HG02970 (cell line): ENCODE measurements around the gene ZNF425.
A peak's percentile ranks its signal among the peaks of the same experiment; 100 is the strongest.
"Not testable (repeated sequence)": the region's sequence is repeated elsewhere in the genome, so short reads cannot be mapped to it uniquely, and the experiment has no call there.

Experiments used
- ATAC-seq: cut with Tn5 transposase; IDR thresholded peaks from one replicate; pipeline ENCODE4 v1.9.1; 2021; ENCODE audit warnings: mild to moderate bottlenecking, moderate library complexity, moderate number of reproducible peaks; ENCODE audit not compliant: unreplicated experiment, low FRiP score

ZNF425 gene

DNA sequence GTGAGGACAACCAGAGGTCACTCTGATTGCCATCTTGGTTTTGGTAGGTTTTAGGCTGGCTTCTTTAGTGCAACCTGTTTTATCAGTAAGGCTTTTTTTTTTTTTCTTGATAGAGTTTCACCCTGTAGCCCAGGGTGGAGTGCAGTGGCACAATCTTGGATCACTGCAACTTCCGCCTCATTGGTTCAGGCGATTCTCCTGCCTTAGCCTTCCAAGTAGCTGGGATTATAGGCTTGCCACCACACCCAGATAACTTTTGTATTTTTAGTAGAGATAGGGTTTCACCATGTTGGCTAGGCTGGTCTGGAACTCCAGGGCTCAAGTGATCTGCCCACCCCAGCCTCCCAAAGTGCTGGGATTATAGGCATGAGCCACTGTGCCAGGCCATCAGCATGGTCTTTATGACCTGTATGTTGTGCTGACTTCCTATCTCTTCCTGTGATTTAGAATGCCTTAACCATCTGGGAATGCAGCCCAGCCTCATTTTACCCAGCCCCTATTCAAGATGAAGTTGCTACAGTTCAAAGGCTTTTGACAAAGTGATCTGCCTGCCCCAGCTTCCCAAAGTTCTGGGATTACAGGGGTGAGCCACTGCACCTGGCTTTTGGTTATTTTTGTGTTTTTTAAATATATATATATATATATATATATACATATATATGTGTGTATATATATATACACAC lies 7.0 kb upstream of the ZNF425 start:
- ATAC-seq: no peak

DNA sequence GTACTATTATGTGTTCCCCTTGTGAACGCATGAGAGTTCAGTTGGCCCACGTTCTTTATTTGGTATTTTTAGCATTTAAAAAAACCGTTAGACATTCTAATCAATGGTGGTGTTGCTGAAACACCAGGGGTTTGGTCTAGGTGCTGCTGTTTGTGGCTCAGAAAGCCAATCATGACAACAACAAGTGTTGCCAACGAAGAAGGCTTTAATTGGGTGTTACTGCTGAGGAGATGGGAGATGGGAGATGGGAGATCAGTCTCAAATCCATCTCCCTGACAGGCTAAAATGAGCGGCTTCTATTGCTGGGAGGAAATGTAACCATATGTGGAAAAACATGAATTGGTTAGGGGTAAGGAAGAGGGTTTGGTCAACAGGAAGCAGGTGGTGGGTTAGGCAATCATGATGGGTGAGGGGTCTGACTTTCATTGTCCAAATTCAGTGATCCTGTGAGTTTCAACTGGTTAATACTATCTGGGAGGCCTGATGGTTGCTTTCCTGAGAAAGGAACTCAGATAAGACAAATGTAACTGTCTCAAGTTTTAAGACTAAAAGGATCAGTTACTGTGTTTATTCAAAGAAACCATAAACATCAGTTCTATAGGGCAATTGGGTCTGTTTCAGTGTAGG lies 4.6 kb upstream of the ZNF425 start:
- no peak for ATAC-seq

DNA sequence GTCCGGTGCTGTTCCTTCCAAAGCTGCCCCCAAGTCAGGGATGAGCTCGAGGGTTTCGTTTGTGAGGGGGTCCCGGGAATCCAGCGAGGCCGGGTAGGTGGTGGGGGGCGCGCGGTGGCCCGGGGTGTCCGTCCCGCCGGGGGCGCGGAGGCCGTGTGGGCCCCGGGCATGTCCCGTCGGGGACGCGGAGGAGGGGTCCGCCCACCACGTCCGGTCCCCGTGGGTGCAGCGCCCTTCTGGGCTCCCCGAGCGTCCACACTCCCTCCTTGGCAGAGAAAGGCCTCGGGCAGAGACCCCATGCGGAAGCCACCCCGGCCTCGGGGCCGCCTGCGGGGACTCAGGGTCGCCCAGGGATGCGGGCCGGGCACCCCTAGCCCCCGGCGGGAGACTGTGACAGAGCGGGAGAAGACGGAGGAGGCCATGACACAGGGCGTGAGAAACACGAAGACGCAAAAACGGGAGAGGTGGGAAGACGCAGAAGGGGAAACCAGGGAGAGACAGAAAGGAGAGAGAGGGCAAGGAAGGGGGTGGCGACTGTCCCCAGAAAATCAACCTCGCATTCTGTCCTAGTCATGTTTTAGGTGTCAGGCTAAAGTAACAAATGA lies 640 bp upstream of the ZNF425 start:
- peak; percentile 49 for ATAC-seq

DNA sequence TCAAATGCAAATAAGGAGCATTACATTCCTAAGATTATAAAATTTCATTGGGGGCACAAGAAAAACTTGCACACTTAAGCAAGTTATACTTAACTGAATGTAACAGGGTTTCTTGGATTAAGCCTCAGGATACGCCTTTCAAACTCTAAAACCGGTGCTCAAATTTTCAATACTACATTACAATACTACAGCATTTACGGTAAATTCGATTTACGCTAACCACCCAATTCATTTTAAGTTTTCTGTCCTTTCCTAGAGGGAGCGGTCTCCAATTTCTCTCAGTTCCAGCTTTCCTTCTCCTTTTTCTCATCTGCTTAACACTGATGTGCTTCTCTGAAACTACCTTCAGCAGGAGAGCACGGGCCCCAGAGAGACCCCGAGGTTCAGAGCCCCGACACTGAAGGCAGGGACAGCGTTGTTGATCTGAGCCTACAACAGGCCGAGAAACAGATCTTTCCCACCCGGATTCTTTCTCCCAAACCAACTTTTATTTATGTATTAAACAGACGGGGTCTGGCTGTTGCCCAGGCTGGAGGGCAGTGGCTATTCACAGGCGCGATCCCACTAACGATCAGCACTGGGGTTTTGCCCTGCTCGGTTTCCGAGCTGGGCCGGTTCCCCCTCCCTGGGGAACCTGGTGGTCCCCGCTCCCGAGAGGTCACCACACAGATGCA lies 798 bp downstream of the ZNF425 start:
- ATAC-seq: no peak

DNA sequence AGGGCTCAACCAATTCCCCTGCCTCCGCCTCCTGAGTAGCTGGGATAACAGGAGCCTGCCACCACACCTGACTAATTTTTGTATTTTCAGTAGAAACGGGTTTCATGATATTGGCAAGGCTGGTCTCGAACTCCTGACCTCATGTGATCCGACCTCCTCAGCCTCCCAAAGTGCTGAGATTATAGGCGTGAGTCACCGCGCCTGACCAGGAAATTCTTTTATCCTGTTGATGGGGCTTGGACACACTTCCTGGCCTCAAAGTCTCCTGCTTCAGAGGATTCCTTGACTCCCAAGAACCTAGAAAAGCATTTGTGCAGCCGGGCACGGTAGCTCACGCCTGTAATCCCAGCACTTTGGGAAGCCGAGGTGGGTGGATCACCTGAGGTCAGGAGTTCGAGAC lies 16.2 kb downstream of the ZNF425 start:
- no peak for ATAC-seq

DNA sequence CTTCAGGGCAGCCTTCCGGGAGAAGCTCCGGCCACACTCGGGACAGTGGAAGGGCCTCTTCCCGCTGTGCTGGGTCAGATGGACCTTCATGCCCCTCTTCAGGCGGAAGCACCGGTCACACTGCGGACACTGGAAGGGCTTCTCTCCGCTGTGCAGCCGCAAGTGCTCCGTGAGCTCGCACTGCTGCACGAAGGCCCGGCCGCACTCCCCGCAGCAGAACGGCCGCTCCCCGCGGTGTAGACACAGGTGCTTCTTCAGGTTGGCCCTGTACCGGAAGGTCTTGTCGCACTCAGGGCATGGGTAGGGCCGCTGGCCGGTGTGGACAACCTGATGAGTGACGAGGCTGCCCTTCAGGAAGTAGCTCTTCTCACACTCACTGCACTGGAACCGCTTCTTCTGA lies 21.4 kb downstream of the ZNF425 start:
- no peak for ATAC-seq

DNA sequence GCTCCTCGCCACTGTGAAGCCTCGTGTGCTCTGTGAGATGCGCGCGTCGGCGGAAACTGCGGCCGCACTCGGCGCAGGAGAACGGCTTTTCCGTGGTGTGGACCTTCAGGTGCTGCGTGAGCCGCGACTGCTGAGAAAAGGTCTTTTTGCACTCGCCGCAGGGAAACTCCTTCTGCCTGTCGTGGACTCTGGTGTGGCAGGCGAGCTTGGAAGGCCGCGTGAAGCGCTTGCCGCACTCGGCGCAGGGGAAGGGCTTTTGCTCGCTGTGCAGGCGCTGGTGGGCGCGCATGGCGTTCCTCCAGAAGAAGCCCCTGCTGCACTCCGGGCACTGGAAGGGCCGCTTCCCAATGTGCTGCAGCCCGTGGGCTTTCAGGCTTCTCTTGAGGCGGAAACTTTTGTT lies 21.9 kb downstream of the ZNF425 start:
- no peak for ATAC-seq

DNA sequence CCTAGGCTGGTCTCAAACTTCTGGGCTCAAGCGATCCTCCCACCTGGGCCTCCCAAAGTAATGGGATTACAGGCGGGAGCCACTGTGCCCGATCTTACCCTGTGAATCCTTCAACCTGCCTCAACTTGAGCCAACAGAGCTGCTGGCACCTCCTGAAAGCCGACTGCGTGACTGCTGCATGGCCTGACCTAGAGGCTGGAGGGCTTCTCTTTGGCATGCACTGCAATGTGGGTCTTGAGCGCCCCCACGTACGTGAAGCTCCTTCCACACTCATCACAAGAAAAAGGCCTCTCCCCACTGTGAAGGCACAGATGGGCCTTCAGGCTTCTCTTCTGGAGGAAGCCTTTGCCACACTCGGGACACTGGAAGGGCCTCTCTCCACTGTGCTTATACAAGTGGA lies 22.7 kb downstream of the ZNF425 start:
- ATAC-seq: no peak

DNA sequence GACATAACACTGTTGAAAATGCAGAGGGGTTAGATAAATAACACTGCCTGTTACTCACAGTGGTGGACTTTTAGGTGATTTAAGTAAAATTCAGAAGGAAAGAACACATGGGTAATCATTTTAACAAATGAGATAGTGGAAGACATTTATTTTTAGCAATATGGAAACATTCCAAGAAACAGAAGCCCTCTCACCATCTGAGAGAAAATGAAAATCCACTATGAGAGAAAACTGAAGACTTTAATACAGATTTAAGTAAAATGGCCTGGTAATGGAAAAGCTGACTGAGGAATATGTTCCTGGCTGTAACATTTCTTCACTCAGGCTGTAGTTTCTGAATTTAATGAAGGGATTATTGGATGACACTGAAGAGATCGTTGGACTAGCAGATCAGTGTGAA lies 23.5 kb downstream of the ZNF425 start:
- ATAC-seq: no peak

DNA sequence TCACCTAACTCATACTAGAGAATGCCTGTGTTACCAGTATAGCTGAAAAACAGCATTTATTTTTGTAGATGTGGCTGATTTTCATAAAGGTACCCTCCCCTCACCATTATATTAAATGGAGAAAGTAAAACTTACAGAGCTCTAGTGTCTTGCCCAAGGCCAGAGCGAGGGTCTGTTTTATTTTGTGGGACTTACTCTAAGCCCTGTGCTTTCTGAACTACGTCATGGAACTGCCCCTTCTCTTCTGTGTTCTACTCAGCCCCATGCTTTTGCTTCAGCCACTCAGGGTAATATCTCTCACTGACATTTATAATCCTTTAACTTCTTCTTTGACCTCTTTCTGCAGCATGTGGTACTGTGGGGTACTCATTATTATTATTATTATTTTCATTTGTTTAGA lies 25.3 kb downstream of the ZNF425 start:
- ATAC-seq: no peak

DNA sequence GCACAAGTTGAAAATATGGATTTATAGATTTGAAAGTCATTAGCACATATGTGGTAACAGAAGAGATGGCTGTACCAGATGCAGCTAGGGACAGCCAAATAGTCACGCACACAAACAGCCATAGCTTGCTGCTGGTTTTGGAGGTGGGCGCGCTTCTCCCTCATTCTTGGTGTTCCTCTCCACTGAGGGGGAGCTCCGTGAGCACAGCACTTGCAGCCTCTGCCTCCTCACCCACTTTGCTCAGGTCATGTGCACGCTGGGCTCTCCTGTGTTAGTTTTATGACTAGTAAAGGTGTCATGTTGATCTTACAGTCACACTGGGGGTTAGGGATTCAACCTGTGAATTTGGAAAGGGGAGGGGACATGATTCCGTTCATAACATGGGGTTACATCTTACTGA lies 27.1 kb downstream of the ZNF425 start:
- no peak for ATAC-seq

DNA sequence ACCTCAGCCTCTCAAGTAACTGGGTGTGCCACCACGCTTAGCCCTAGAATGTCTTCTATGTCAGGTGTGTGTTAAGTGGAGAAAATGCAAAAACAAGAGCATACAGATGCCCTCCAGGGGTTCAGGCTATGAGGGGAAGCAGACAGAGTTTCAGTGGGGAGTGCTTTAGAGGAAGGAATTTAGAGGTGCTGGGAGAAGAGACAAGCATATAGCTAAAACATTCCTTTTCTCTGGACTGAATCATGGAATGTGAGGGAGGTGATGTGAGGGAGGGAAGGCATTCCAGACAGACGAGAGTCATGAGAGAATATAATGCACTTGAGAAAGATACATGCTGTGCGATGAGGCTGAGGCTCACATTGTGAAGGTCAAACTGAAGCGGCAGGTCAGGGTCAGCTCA lies 29.0 kb downstream of the ZNF425 start:
- ATAC-seq: no peak

DNA sequence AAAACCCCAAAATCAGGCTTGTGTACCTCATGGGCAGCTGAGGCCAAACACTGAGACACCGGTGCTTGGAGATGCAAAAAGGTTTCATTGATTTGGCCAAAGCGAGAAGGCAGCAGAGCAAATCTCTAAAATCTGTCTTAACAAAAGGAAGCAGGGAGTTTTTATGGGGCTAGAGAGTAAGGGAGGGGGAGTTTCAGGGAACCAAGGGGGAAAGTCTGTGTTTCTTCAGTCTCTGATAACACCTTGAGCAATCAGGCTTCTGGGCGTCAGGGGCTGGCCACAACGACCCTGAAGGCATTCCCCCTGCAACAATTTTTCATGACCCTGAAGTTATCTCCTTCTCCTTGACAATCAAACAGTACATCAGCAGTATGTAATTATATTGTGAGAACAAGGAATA lies 32.9 kb downstream of the ZNF425 start:
- ATAC-seq: no peak

DNA sequence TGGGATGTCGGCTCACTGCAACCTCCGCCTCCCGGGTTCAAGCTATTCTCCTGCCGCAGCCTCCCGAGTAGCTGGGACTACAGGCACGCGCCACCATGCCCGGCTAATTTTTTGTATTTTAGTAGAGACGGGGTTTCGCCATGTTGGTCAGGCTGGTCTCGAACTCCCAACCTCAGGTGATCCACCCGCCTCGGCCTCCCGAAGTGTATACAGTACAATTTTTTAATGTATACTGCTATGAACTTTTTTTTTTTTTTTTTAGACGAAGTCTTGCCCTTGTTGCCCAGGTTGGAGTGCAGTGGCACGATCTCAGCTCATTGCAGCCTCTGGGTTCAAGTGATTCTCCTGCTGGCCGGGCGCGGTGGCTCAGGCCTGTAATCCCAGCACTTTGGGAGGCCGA lies 33.9 kb downstream of the ZNF425 start:
- ATAC-seq: not testable (repeated sequence)

DNA sequence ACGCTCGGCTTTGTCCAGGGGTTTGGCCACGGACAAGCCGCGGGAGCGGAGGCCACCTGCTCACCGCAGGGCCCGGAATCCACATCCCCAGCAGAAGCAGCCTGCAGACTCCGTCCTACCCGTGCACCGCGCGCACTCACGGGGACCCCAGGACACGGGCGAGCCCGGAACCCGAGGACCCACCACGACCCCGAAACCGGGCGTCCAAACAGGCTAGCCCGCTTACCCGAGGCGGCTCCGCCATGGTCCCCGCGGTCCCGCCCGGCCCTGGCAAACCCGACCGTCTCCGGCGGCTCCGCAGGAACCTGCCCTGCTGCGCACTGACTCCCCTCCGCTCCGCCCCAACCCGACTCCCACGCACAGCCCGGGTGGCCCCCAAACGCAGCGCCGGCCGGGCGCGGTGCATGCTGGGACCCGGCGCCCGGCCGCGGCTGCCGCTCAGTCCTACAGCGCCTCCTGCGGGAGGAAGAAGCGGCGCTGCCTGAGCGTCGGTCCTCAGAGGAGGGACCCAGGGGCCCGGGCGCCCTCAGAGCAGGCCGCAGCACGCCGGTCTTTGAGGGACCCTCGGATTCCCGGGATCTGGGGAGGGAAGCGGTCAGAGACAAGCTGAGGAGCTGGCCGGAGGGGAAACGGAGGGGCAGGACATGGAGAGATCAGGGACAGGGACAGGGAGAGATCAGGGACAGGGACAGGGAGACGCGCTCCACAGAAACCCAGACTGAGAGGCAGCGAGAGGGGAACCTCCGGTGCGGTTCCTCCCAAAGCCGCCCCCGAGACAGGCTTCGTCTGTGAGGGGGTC lies 35.5 kb downstream of the ZNF425 start, which contains the start of gene ZNF786:
TSS of gene ZNF786 (minus strand) at position 322 of the 799 bp plus-strand sequence. CDS start at position 244, 78 bp downstream.
- peak; percentile 89 for ATAC-seq

DNA sequence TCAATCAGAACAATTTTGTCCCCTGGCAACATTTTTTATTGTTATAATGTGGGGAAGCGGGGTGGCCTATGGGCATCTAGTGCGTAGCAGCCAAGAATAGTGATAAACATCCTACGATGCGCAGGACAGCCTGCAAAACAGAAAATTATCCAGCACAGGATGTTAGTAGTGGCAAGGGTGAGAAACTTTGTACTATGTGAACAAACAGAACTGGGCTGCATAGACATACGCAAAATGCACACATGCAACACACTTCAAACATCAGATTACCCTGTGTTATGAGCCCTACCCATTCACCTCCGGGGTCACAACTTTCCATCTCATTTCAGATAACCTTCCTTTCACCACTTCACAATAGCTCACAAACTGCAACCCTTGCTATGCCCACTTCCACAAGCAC lies 38.7 kb downstream of the ZNF425 start:
- no peak for ATAC-seq

DNA sequence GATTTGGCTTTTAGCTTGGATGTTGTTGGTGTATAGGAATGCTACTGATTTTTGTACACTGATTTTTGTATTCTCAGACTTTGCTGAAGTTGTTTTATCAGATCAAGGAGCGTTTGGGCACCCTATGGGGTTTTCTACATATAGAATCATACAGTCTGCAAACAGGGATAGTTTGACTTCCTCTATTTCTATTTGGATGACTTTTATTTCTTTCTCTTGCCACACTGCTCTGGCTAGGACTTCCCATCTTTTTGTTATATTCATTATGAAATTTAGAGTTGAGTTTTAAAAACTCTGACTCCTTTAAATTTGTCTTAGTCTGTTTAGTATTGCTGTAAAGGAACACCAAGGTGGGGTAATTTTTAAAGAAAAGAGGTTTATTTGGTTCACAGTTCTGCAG lies 40.3 kb downstream of the ZNF425 start:
- no peak for ATAC-seq

DNA sequence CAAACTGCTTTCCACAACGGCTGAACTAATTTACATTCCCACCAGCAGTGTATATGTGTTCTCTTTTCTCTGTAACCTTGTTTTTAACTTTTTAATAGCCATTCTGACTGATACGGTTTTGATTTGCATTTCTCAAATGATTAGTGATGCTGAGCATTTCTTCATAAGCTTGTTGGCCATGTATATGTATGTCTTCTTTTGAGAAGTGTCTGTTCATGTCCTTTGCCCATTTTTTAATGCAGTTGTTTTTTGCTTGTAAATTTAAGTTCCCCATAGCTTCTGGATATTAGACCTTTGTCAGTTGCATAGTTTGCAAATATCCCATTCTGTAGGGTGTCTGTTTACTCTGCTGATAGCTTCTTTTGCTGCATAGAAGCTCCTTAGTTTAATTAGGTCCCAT lies 41.7 kb downstream of the ZNF425 start:
- ATAC-seq: no peak

DNA sequence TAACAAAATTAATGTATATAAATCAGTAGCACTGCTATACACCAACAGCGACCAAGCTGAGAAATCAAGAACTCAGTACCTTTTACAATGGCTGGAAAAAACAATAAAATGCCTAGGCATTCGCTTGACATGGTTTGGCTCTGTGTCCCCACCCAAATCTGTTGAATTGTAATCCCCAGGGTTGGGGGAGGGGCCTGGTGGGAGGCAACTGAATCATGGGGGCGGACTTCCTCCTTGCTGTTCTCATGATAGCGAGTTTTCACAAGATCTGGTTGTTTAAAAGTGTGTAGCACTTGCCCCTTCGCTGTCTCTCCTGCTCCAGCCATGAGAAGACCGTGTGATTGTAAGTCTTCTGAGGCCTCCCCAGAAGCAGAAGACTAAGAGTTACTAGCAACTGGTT lies 44.2 kb downstream of the ZNF425 start:
- ATAC-seq: no peak

DNA sequence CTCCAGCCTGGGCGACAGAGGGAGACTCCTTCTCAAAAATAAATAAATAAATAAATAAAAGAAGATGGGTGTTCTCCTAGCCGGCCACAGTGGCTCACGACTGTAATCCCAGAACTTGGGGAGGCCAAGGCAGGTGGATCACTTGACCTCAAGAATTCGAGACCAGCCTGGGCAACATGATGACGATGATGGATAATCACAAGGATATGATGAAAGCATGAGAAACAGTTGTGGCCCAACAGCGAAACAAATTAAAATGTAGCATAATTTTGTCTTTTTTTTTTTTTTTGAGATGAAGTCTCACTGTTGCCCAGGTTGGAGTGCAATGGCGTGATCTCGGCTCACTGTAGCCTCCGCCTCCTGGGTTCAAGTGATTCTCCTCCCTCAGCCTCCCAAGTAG lies 48.5 kb downstream of the ZNF425 start:
- ATAC-seq: no peak

DNA sequence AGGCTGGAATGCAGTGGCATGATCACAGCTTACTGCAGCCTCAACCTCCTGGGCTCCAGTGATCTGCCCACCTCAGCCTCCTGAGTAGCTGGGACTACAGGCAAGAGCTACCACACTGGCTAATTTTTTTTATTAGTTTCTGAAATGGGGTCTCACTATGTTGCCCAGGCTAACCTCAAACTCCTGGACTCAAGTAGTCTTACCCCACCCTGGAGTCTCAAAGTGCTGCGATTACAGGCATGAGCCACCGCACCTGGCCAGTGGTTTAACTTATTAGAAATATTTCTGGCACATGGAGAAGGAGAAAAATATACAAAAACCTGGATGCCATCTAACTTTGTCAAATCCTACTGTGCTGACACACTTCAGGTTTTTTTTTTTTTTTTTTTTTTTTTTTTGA lies 50.8 kb downstream of the ZNF425 start:
- ATAC-seq: no peak
